Muscle of back (tissue), 11 donors: ENCODE data around the gene TBC1D1. TPM values are rescaled to one million over a fixed set of nuclear protein-coding genes. Genes with fewer than 3 reads are reported as not detected.
A peak's percentile ranks its signal among the peaks of the same experiment; 100 is the strongest.

ENCODE experiments used
- DNase-seq, 3 donors: peaks; one replicate each; pipeline versions ENCODE4 v3.0.0 to v3.0.0-alpha.2; 2013
- polyA plus RNA-seq, 10 donors: library from polyadenylated mRNA; unstranded; fragments of 120-200 nt; gene quantifications; one replicate each; pipeline ENCODE4 v1.2.1, GENCODE V29; 2013; ENCODE audit not compliant: insufficient read length in 10 of 10

Gene TBC1D1
- polyA plus RNA-seq, 10 donors = 38.8 to 69.9 (median 50.1) TPM

DNA sequence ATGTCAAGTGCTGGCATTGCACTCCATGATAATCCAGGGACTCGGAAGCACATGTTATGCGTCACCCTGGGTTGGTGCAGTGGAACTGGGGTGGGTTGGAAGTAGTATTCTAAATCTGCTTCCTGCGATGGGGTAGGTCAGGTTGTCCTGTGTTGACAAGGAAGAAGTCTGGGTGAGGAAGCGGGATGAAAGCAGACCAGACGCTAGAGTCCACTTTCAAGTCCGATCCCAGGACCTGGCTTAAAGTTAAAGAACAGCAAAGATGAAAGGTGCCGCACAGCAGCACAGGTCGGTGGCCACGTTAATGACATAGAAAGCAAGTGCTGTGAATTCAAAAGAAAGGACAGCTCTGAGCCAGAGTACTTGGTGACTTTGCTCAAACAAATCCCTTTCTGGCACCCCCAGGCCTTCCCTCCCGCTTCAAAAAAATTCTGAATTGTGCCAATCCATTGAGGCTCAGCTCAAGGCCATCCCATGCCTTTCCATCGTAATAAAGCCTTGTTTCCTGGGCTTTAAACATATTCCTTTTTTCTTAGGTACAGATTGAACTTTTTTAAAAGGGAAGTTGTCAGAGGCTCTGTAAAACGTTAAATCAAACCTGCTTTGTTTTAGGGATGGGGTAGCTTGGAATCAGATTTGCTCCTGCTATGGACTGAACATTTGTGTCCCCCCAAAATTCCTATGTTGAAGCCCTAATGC is 187.1 kb downstream of the TBC1D1 start:
- DNase-seq = no peak

DNA sequence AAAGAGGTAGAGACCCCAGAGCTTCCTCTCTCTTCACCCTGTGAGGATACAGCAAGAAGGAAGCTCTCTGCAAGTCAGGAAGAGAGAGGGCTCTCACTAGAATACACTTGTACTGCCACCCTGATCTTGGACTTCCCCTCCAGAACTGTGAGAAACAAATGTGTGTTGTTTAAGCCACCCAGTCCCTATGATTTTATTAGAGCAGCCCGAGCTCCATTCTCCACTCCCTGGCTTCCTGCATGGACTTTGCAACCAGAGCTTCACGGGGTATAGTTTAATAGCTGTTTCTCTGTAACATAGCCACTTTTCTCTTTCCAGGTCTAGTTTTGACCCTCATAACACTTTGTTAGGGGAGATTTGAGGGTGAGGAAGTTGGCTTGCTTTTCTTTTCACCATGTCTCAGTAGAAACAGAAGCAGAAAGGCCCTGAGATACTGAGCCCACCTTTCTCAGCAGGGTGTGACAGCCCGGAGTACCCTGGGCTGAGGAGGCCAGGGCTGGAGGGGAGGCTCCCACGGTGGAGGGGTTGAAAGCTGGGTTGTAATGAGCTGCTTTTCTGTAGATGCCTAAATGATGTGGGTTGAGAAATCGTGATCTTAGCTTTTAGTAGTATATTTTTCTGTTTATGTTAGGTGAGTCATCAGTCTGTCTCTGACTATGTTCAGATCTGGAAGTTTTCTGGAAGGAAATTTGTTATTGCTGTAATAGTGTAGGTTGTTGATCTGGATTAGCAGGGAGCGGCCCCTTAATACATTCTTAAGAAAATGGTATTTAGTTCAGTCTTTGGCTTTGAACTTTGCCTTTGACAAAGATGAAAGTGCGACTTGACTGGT is 187.9 kb downstream of the TBC1D1 start:
- DNase-seq = no peak

DNA sequence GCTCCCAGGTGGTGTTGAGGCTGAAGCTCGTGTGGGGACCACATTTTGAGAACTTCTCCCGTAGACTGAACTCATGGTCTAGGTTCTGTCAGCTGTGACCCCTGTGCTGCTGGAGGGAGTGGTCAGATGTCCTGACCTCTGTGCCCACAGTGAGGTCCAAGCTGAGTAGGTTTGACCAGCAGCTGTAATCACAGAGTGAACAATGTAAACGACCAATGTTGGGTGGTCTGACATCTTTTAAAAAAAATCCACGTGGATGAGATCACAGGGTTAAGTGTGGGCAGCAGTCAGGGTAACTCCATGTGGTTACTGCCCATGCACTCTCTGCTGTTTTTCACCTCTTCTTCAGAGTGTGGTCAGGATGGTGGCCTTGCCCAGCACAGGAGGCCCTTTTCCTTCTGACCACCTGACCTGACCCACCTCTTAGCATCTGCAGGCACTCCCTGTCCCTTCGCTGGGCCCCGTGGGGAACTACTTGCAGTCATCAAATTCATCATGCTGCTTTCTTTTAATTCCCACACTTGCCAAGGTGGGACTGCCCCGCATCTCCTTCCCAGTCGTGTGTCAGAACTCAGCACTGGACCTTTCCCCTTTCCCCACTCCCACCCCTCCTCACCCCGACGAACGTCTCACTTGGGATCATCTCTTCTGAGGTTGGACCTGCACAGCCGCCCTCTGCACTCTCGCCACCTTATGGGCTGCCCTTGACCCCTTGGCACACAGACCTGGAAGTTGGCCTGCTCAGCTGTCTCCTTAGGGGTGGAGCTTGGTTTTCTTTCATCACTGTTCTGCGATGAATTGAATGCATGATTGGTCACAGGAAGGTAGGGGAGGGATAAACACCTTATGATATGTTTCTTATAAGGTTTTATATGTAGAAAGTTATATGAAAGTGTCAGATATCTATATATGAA is 189.4 kb downstream of the TBC1D1 start:
- no peak for DNase-seq

DNA sequence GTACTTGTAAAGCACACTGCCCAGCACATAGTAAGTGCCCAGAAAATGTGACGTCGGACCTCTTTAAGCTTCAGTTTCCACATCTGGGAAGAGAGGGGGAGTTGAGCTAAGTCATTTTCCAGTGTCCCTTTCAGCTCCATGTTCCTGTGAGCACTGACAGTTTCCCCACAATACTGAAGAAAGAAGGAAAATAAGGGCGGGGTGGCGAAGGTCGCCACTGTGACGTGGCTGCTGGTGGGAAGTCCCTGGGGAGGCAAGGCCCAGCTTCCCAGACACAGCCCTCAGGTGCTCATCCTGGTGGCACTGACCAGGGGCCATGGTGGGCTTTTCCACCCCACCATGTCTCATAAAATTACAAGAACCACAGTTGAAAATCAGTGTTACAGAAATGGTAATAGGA is 191.1 kb downstream of the TBC1D1 start:
- DNase-seq = no peak

DNA sequence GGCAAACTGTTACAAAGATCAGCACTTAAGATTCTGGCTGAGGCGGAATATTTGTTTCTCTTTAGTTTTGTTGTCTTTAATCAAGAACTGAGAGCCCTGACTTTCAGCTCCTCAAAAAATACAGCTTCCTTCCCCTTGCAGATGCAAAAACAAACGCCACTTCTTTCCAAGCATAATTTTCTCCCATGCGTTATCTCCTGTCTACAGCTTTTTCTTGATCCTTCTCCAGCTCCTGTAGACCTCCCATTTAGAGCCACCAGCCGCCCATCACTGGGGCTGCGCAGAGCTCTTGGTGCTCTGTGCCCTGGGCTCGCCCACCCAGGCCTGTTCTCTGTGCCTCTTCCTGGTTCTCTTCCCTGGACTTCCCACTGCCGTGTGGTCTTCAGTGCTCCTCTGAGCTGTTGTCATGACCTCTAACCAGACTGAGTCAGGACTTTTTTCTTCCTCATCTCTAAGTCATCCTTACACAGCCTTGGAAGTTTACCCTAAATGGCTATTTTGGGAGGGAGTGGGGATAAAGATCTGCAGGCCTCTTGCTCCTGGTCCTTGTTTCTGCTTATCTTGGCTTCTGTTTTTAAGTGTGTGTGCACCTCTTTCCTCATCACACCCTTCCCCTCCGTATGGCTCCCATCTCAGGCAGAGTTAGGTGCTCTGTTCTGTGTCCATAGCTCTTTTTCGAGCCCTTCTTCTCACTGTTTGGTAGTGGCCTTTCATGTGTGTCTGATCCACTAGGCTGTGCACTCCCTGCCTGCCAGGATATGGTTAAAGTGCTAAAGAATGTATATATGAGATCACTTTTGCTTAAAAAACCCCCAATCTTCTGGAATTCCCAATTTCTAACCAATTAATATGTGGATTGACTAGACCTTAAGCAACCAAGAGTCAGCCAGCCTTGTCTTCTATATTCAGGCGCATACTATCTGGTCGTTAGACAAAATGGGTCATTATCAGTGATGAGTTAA is 191.8 kb downstream of the TBC1D1 start:
- peak in 2 of 3 donors; percentile 45 to 63 for DNase-seq

DNA sequence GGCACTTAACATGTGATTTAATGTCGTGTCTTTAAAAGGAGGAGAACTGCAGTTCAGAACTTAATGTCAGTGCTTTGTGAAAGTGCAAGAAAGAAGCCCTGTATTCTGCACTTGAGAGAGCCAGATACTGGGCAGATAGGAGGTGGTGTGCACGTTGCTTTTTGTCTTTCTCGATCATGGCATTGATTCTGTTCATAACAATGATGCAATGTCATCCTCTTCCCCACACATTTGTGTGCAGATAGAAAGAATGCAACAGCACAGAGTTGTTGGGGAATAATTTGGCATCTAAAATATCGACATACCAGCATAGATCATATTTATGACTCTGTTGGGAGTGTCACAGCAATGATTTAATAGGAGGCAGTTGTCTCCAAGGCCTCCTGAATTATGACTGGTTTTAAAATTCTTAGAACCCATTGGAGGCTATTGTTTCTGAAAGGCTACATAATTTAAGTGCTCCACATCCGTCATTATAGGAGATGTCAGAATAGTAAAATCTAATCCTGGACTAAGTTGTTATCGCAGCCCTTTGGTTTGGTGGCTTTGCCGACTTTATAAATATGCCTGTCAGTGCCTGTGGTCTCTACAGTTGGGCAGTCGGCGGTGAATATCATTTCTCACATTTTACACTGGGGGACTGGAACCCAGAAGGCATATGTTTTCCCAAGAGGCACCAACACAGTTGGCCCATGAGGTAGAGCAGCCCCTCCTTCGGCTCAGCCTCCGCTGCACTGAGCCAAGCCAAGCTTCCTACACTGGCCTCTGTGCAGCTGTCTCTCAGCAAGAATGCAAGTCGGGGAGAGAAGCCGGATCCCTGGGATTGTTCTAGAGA is 194.2 kb downstream of the TBC1D1 start:
- DNase-seq = peak; percentile 76 to 91 (median 80)

DNA sequence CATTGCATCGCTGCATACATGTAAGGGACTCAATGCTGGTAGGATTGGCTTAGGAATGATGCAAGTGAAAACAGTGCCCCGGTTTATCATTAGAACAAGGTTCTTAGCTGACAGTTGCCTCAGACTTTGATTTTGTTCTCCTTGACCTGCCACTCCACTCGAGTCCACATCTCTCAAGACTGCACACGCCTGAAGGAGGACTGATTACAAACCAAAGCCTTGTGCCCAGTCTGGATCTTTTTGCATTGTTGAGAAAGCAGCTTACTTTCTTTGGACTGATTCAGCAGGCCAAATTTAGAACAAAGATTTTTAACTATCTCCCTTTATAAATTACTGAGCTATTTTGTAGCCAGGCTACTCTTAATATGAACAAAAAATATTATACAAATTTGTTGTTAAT is 194.9 kb downstream of the TBC1D1 start:
- no peak for DNase-seq

DNA sequence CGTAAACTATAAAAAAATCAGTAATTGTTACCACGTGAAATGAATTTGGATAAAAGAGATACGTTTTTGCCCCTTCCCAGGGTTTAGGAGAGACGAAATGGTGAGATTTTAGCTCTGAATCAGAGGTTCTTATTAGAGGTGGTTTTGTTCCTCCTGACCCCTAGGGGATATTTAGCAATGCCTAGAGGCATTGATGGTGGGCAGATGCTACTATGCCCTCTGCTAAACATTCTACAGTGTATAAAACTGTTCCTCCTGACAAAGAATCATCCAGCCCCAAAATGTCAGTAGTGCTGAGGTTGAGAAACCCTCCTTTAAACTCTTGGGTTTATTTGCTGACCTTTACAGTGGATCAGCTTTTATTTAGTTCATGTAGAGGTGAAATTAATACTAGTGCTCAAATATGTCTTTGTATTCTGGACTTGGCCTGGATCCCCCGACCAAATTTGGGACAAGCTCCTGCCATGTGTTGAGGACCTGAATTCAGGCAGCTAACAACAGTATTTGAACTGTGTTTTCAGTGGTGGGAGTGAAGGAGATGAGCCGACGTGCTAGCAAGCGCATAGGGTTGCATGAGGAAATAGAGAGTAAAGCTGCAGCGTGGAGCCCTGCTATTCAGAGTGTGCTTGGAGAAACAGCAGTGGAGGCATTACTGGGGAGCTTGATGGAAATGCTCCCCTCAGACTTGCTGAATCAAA is 195.4 kb downstream of the TBC1D1 start:
- DNase-seq = peak in 1 of 3 donors; percentile 62

DNA sequence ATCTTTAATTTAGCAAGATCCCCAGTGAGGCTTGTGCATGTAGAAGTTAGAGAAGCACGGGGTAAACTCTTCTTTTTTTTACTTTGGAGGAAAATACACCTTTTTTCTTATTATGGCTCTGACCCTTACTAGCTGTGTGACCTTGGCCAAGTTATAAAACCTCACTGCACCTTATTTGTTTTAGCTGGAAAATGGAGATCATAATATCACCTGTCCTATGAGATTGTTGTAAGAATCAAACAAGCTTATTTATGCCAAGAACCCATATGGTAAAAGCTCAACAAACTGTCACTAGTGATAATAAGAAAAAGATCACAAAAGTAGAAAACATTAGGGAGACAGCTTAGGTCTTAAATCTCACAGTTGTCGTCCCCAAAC is 196.0 kb downstream of the TBC1D1 start:
- DNase-seq = no peak

DNA sequence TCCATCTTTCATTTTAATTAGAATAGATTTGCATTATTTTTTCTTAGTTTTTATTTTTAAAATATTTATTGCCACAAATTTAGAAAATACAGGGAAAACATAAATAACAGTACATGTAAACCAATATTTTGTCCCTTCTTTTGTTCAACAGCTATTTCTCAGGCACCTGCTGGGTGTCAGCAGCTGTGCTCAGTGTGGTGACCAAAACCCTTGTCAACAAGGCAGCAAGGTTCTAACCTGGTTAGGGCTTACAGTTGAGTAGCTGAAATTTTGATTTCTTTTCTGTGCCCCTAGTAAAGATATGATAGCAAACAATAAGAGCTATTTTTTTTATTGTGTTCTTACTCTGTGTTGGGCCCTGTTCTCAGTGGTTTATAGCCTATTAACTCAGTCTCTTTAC is 197.4 kb downstream of the TBC1D1 start:
- DNase-seq = no peak

DNA sequence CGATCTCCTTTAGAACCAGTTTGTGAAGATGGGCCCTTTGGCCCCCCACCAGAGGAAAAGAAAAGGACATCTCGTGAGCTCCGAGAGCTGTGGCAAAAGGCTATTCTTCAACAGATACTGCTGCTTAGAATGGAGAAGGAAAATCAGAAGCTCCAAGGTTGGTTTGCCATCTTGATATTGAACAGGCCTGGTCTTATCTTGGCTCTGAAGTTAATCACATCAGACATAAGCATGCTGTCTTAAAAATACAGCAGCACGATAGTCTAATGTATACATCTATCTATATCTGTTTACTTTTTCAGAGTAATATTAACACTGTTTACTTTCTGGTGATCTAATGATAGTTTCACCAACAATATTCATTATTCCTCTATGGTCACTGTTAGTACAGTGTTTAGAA is 199.1 kb downstream of the TBC1D1 start:
- no peak for DNase-seq

DNA sequence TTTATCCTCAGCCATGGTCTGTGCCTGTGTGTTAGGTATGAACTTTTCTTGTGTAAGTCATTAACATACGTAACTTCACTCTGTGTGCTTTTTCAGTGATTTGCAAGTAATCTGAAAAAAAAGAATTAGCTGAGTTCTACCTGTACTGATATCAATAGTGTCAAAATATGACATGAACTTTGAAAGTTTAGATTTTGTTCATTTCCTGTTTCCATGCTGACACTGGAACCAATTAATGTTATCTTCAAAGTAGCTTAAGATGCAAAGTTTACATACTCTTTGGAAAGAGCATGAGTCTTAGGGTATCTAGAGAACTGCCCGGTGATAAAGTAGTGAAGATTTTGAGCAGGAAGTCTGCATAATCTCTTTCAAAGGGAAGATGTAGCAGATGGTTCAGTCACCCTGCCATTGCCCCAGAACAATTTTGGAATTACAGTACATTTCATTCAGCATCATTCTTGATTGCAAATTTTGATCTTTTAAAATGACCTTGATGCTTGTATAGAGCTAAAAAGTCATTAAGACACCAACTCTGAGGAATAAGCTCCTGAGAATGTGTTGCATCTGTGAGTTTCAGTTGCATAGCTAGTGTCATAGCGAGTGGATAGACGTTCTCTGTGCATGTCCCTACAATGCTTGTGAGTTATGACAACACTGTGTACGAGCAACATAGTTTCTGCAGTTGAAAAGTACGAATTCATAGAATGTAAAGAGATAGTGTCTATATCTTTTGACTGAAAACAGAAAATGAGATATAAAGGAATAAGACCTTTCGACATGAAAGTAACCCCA is 199.8 kb downstream of the TBC1D1 start:
- DNase-seq = no peak

DNA sequence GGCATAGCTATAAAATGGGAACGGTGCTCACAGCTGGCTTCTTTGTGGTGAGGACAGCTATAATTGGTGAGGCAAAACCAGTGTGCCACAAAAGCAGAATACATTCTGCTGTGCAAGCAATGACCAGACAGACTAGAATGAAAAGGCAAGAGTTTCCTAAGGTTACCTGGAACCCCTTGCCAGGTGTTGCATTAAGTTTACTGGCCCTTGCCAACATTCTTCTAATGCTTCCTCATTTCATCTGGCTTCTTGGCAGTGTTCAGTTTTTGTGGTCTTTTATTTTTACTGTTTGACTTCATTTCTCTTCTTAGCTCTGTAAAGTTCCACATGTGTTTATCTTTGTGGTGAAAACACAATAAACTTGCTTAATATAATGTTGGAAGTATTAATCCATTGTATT is 200.8 kb downstream of the TBC1D1 start:
- DNase-seq = no peak

DNA sequence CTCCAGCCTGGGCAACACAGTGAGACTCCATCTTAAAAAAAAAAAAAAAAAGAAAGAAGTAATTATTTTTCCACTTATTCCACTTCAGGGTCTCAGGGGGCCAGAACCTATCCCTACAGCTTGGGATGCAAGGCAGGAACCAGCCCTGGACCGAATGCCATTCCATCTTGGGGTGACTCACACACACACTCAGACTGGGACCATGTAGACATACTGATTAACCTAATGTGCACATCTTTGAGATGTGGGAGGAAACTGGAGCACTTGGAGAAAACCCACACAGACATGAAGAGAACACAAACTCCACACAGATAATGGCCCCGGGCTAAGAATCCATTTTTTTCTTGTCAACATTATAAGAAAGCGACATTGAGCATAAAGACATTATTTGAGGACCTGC is 201.8 kb downstream of the TBC1D1 start:
- DNase-seq = no peak

DNA sequence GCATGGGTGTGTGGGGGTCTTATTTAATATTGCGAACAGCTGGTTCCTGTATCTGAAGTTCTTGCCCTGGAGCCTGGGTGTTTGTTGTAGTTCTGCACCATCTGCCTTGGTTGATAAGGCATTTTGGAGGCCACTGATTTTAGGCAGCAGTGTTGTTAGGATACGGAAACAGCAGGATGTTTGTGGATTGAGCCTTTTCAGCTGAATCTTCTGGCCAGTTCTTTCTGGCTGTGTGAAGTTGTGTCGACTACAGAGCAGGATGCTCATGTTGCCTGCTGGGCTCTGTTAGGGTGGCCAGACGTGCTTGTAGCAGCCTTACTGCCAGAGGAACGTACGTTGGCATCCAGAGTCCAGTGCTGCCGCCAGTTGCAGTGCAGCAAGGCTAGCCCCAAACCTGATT is 203.5 kb downstream of the TBC1D1 start:
- peak in 1 of 3 donors; percentile 36 for DNase-seq

DNA sequence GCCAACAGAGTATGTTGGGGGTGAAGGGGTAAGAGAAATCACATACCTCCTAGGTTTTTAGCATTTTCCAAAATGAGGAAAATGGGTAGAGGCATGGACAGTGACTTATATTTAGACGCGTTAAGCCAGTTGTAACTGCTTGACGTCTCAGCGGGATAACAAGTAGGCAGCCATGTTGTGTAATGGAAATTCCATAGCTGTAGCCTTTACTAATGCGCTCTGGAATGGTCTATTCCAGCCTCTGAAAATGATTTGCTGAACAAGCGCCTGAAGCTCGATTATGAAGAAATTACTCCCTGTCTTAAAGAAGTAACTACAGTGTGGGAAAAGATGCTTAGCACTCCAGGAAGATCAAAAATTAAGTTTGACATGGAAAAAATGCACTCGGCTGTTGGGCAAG is 204.8 kb downstream of the TBC1D1 start:
- DNase-seq = no peak

DNA sequence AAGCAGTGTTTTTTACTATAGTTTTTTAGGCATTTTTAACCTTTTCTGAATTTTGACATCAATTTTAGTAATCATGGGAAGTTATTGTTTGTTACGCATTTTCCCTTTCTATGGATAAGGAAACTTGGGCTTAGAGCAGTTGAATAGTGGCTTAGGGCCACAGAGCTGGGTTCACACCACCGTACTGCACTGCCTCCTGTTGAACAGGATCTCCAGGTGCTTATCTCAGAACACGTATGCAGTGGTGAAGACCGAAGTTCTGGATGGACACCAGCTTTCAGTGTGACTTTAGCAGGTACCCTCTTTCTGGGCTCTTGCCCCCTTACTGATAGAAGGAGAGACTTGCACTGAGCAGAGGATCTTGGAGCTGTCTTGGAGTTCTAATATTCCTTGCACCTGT is 206.9 kb downstream of the TBC1D1 start:
- DNase-seq = no peak

DNA sequence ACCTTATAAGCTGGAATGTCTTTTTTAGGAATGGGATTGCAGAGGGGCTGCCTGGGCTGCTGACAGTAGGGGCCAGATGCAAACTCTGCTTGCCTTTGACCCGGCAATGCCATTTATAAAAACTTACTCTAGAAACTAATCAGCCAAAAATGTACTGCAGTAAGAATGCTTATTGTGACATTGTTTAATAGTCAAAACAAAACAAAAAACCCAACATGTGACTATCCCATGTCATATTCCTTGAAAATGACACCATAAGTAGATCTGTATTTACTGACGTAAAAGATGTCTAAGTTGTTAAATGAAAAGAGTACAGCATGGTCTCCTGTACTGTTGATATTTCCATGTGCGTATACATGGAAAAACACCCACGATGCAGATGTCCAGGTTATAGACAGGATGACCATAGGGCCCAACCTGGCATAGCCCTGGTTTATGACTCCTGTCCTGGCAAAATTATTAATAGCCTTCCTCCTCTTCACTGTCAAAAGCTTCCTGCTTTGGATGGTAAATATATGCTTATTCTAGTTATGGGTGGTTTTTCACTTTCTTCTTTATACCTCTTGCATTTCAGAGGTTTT is 208.2 kb downstream of the TBC1D1 start:
- DNase-seq = no peak
